Measurements from ENCODE around the gene RARA.
A peak's percentile ranks its signal among the peaks of the same experiment; 100 is the strongest.

Gene RARA

DNA sequence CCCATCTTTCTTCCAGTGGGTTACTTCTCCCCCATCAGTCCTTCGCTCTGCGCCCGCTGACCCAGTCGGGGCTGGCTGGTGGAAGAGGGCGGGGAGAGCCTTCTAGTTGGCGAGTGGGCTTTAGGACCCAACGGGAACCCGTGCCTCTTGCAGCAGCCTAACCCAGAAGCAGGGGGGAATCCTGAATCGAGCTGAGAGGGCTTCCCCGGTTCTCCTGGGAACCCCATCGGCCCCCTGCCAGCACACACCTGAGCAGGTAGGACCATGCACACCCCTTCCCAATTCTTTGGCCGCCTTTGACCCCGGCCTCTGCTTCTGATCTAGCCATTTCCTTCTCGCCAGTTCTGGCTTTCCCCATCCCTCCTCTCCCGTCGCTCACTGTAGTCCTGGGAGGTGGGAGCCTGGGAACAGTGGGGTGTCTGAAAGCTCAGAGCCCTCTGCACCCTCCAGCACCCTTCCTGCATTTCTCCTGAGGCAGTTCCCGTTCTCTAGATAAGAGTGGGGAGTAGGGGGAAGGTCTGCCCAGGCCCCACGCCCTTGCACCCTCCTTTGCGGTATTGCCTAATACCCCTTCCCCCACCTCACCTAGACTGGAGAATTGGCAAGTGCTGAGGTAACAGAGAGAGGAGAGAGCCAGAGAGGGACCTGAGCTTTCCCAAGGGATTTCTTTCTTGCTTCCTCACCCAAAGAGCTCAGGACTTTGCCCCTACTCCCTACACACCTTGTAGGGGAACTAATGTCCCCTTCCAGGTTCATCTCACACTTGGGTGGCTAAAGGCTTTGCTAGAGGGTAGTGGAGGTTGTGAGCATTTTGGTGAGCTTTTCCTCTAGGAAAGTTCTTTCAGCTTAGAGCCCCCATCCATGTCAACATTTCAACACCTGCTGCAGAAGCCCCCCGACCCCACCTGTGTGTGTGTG, at the start of gene RARA:
RARA (plus strand) TSS at position 150 of the 918 bp plus-strand sequence. CDS start 22,039 bp downstream, outside the sequence.
- in situ Hi-C loops (cut with HindIII; ENCODE audit: low pct_ligation_motif_present, low pct_unique_long_range_greater_than_20kb, low sequenced_read_pairs), result loop anchor here (25.0 kb wide), 1 partner anchor 228 kb away; no protein-coding TSS in a partner anchor

DNA sequence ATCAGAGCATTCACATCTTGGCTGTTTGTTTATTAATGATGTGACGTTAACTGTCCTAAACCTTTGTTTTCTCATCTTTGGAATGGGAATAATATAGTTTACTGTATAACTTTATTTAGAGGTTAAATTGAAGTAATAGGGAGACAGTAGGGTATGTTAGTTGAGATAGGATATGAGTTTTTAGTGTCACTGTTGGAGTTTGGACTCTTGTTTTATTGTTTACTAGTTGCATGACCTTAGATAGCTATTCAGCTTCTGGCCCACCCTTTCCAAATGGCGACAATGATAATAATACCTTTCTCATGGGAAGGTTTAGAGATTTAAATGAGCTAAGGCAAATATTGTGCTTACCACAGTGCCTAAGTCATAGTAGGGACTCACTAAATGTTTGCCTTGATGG, 49.5 kb upstream of the RARA start:
- no peak for DNase-seq
- in situ Hi-C loops (cut with HindIII; ENCODE audit: low pct_ligation_motif_present, low pct_unique_long_range_greater_than_20kb, low sequenced_read_pairs), result no loop called here

More for the DNA sequence above, at the start of gene RARA:
- peak; percentile 62 for DNase-seq

DNA sequence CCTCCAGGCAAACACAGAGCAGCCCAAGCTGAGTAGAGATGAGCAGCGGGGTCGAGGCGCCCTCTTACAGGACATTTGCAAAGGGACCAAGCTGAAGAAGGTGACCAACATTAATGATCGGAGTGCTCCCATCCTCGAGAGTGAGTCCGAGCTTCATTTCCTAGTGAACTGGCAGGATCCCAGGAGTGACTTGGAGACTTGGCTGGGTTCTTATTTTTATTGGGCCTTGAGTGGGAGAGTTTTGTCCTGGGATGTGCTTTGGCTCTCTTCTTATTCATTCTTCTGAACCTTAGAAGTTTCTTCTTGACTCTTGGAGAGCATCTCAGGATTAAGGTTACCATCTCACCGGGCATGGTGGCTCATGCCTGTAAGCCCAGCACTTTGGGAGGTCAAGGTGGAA, 48.5 kb upstream of the RARA start:
- no peak for DNase-seq
- in situ Hi-C loops (cut with HindIII; ENCODE audit: low pct_ligation_motif_present, low pct_unique_long_range_greater_than_20kb, low sequenced_read_pairs), result no loop called here

DNA sequence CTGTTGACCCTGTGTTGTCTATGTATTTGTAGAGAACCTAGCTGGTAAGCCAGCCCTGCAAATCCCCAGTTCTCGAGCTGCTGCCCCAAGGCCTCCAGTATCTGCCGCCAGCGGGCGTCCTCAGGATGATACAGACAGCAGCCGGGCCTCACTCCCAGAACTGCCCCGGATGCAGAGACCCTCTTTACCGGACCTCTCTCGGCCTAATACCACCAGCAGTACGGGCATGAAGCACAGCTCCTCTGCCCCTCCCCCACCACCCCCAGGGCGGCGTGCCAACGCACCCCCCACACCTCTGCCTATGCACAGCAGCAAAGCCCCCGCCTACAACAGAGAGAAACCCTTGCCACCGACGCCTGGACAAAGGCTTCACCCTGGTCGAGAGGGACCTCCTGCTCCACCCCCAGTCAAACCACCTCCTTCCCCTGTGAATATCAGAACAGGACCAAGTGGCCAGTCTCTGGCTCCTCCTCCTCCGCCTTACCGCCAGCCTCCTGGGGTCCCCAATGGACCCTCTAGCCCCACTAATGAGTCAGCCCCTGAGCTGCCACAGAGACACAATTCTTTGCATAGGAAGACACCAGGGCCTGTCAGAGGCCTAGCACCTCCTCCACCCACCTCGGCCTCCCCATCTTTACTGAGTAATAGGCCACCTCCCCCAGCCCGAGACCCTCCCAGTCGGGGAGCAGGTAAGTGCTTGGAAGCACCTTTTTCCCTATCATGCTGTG, 44.4 kb upstream of the RARA start:
- no peak for DNase-seq
- in situ Hi-C loops (cut with HindIII; ENCODE audit: low pct_ligation_motif_present, low pct_unique_long_range_greater_than_20kb, low sequenced_read_pairs), result no loop called here

DNA sequence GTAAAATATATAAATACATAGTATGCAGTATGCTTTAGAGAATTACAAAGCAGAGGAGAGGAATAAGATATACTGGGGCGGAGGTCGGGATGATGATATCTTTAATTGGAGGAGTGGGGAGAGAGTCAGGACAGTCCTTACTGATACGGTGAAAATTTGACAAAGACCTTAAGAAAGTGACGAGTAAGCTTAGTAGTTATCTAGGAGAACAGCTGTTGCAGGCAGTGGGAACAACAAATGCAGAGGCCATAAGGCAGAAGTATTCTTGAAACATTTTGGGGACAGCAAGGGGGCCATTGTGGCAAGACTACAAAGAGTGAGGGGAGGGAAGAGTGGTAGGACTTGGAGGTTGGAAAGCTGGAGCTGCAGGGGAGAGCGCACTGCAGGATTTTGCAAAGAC, 43.6 kb upstream of the RARA start:
- in situ Hi-C loops (cut with HindIII; ENCODE audit: low pct_ligation_motif_present, low pct_unique_long_range_greater_than_20kb, low sequenced_read_pairs), result no loop called here

DNA sequence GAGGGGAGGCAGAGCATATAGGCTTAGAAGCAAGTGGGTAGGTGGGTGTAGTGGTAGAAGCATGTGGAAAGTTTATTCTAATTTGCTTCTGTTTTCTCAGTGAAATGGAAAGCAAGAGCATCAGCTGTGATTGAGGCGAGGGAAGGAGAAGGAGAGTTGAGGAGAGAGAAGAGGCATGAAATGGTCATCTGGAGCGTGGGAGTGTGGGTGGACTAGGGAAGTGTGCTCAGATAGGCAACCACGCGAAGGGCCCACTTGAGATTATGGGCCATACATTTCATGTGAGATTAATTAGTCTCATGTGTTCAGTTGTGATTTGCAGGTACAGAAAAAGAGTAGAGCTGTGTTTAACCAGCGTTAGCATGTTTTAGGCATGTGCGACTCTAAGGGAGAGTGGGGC, 42.1 kb upstream of the RARA start:
- no peak for DNase-seq
- in situ Hi-C loops (cut with HindIII; ENCODE audit: low pct_ligation_motif_present, low pct_unique_long_range_greater_than_20kb, low sequenced_read_pairs), result no loop called here

More for the DNA sequence above, 43.6 kb upstream of the RARA start:
- no peak for DNase-seq

DNA sequence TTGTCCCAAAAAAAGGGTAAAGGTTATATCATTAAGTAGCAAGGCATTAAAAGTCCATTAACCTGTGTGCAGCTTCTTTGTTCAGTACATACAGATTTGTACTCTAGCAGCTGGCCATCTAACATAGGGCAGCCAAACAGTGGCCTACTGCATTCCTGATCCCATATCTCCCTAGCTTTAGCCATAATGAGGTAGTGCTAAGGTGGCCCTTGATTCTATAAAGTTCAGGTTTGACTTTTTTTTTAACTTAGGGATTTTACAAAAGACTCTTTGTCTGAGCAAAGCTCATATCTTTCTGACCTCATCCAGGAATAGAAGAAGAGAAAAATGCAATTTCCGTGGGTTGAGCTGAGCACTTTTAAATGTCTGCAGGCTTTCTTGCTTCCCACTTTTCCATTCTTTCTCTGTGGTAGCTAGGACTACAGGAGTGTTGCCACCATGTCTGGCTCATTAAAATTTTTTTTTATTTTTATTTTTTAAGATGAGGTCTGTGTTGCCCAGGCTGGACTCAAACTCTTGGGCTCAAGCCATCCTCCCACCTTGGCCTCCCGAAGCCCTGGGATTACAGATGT, 40.8 kb upstream of the RARA start:
- DNase-seq, result no peak
- in situ Hi-C loops (cut with HindIII; ENCODE audit: low pct_ligation_motif_present, low pct_unique_long_range_greater_than_20kb, low sequenced_read_pairs), result no loop called here

DNA sequence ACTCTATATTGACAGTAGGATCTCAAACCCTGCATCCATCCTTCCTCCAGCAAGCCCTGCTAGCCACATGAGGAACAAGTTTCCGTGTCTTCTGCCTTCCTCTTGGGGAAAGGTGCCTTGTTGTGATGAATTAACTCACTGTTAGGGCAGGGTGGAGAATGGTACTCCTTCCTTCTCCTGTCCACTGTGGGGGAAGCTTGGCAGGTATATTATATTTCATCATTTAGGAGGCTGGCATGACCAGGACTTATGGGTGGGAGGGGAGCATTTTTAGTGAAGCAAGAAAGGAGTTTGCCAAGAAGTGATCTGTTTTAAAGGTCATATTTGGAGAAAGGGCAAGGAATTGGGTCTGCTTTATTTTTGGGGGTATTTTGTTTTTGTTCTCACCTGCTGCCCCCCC, 30.6 kb upstream of the RARA start:
- DNase-seq, result no peak

DNA sequence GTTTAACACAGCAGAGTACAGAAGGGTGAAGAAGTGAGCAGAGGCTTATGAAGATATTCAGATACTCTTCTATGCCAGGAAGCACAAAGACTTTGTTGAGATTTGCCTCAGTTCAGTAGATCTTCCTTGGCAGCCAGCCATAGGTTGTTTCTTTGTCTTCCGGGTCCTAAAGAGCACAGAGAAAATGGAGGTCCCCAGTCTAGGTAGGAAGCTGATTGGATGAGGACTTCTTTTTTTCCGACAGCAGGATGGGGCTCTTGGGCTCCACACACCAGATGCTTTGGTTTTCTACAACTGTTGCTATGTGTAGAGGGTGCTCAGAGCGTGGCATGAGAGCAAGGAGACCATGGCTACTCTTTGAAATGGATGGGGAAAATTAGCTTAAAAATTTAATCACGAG, 29.6 kb upstream of the RARA start:
- DNase-seq, result no peak
- in situ Hi-C loops (cut with HindIII; ENCODE audit: low pct_ligation_motif_present, low pct_unique_long_range_greater_than_20kb, low sequenced_read_pairs), result no loop called here

More for the DNA sequence above, 30.6 kb upstream of the RARA start:
- in situ Hi-C loops (cut with HindIII; ENCODE audit: low pct_ligation_motif_present, low pct_unique_long_range_greater_than_20kb, low sequenced_read_pairs), result no loop called here

DNA sequence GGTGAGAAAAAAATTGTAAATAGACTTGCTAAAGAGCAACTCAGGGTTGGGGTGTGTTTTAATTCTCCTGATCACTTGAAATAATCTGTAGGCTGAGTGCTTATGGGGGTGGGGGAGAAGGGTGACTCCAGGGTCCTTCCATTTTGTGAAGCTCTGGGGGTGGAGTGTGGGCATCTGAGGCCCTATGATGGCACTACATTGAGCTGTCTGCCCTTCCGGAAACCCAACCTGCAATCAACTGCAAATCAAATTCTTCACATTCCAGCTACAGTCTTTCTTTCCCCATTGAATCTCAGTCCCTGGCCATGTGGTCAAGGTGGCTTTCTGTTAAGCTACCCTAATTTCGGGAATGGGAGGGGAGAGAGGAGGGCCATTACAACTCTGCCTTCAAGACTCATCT, 27.3 kb upstream of the RARA start:
- DNase-seq, result peak; percentile 31
- in situ Hi-C loops (cut with HindIII; ENCODE audit: low pct_ligation_motif_present, low pct_unique_long_range_greater_than_20kb, low sequenced_read_pairs), result no loop called here

DNA sequence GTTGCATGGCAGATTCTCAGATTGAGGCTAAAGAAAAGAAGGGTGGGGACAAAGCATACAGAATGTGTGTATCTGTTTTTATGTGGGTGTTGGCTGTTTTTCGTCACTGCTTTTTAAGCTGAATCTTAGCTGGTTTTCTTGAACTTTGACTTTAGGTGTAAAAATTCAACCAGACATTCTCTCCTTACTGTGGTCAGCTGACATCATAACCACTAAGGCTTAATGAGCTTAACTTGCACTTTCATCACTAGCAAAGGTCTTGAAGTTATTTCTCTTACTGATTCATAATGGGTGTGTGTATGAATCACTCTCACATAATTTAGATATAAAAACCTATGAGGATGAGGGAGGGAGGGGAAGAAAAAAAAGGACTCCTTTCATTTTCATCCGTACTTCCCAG, 25.3 kb upstream of the RARA start:
- DNase-seq, result peak; percentile 93
- in situ Hi-C loops (cut with HindIII; ENCODE audit: low pct_ligation_motif_present, low pct_unique_long_range_greater_than_20kb, low sequenced_read_pairs), result no loop called here

DNA sequence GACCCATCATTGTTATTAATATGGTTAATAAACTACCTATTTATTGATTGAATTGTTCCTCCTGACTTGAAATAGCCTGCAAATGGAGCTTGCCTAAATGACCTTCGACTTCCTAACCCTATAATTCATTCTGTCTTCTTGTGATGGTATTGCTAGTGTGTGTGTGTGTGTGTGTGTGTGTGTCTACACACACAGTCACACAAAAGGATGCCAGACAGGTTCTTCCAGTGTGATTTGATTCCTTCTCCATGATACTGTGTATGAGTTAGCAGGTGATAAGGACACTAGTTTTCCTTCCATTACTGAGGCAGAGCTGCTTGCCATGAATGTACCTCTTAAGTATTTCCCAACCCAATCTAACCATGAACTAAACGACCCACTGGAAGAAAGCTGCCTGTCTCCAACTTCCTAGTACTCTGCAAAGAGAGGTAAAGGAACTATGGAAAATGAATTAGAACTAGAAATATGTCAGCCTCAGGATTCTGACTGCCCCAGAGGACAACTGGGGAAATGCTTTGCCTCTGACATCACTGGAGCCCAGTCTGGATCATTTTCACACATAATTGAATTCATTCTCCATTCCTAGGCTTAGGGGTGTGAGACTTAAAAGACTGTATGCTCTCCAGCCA, 24.8 kb upstream of the RARA start:
- in situ Hi-C loops (cut with HindIII; ENCODE audit: low pct_ligation_motif_present, low pct_unique_long_range_greater_than_20kb, low sequenced_read_pairs), result no loop called here
- DNase-seq, result peak; percentile 77

DNA sequence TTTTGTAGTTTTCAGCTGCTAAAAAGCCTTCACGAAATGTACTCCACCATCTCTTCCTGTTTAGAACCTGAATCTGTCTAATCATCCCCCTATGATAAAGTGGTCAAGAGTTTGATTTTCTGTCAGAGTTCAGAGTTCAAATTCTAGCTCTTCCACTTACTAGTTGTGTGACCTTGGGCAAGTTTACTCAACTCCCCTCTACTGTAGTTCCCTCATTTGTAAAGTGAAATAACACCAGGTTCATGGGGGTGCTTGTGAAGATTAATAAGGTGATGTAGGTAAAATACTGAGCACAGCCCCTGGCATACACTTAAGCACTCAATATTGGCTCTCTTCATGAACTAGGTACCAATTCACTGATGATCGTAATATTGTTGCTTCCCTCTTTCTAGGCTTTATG, 22.5 kb upstream of the RARA start:
- DNase-seq, result no peak
- in situ Hi-C loops (cut with HindIII; ENCODE audit: low pct_ligation_motif_present, low pct_unique_long_range_greater_than_20kb, low sequenced_read_pairs), result no loop called here

DNA sequence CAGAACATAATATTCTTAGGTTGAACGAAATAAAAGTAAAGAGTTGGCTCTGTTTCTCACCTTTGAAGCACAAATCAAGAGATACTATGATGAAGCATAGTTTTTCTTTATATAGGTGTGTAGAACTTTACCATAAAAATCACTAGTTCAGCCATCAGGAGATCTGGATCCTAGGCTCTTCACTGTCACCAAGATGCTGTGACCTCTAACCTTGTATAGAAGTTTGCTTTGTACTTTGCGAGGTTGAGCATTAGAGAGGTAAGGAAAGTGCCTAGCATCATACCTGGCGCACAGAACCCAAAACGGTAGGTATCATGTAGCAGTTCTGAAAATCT, 21.9 kb upstream of the RARA start:
- in situ Hi-C loops (cut with HindIII; ENCODE audit: low pct_ligation_motif_present, low pct_unique_long_range_greater_than_20kb, low sequenced_read_pairs), result no loop called here
- no peak for DNase-seq

DNA sequence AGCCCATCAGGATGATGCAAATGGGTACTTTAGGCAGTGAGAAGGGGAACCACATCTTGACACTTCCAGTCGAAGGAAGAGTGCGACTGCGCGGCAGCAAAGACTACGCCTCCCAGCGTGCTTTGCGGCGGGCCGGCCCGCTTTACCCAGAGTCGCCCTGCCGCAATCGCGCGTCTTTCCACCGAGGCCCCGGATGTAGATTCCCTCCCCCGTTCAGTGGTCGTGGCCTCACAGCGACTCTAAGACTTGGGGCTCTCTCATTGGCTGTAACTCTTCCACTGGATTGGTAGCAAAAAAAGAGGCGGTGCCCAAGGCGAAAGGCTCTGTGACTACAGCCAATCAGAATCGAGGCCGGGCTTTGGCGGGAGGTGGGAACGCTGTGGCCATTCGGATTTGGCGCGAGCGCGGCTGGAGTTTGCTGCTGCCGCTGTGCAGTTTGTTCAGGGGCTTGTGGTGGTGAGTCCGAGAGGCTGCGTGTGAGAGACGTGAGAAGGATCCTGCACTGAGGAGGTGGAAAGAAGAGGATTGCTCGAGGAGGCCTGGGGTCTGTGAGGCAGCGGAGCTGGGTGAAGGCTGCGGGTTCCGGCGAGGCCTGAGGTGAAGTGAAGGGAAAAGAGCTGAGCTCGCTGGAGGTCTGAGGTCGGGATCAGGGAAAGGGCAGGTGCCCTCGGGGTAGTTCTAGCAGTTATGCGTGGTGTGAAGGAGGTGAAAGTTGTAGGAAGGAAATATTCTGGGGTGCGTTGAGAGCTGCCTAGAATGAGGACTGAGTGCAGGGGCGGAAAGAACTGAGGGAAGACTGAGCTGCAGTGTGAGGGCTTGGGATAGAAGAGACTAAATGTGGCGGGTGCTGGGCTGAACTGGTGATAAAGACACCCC, 21.2 kb upstream of the RARA start, which contains the start of gene CDC6:
CDC6 (plus strand) TSS at position 386 of the 876 bp plus-strand sequence. CDS start 1,542 bp downstream, outside the sequence.
- in situ Hi-C loops (cut with HindIII; ENCODE audit: low pct_ligation_motif_present, low pct_unique_long_range_greater_than_20kb, low sequenced_read_pairs), result no loop called here
- peak; percentile 100 for DNase-seq

DNA sequence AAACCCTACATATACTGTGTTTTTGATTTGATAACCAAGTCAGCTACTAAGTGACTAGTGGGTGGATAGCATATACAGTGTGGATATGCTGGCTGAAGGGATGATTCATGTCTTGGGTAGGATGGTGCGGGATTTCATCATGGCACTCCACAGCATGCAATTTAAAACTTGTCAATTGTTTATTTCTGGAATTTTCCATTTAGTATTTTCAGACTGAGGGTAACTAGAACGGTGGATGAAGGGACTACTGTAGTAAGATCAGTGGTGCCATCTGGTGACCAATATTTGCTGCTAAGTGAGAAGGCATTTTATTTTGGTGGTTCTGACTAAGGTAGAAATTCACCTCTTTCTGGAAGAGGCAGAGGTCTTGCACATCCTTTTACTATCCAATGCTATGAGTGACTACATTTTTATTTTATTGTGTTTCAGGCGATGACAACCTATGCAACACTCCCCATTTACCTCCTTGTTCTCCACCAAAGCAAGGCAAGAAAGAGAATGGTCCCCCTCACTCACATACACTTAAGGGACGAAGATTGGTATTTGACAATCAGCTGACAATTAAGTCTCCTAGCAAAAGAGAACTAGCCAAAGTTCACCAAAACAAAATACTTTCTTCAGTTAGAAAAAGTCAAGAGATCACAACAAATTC, 18.2 kb upstream of the RARA start:
- peak; percentile 81 for DNase-seq
- in situ Hi-C loops (cut with HindIII; ENCODE audit: low pct_ligation_motif_present, low pct_unique_long_range_greater_than_20kb, low sequenced_read_pairs), result no loop called here

DNA sequence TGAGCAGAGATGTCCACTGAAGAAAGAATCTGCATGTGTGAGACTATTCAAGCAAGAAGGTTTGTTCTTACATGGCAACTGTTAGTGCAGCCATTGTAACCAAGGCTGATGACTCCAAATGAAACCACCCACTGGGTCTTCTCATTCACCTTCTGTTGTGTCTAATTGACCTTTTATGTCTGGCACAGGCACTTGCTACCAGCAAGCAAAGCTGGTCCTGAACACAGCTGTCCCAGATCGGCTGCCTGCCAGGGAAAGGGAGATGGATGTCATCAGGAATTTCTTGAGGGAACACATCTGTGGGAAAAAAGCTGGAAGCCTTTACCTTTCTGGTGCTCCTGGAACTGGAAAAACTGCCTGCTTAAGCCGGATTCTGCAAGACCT, 17.7 kb upstream of the RARA start:
- in situ Hi-C loops (cut with HindIII; ENCODE audit: low pct_ligation_motif_present, low pct_unique_long_range_greater_than_20kb, low sequenced_read_pairs), result no loop called here
- no peak for DNase-seq

DNA sequence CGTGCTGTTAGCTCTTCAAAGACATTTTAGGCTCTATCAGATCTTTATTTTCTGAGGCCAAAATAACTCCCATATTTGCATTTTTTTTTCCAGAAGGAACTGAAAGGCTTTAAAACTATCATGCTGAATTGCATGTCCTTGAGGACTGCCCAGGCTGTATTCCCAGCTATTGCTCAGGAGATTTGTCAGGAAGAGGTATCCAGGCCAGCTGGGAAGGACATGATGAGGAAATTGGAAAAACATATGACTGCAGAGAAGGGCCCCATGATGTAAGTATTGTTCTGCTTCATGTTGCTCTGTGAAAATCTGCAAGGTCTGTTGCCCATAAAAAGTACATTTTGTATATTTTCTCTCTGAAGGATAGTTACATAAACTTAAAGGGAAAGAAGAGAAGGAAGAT, 15.6 kb upstream of the RARA start:
- in situ Hi-C loops (cut with HindIII; ENCODE audit: low pct_ligation_motif_present, low pct_unique_long_range_greater_than_20kb, low sequenced_read_pairs), result no loop called here
- no peak for DNase-seq
